Karpas-422 (cell line): Measurements from ENCODE around the gene MRPL42. TPM values are rescaled to one million over a fixed set of nuclear protein-coding genes. Genes with fewer than 3 reads are reported as not detected.
"Not testable (repeated sequence)": the region's sequence is repeated elsewhere in the genome, so short reads cannot be mapped to it uniquely, and the experiment has no call there.

ENCODE experiments used
- DNase-seq: peaks from one replicate; pipeline ENCODE4 v3.0.0-alpha.2; 2015
- H2AFZ ChIP-seq: fragments of 200-600 bp; sonication (generic); 2 replicates; pipeline ENCODE4 v1.6.1; 2014; ENCODE audit warnings: antibody characterized with exemption, low read length, mixed read lengths
- H3K27ac ChIP-seq: fragments of 200-600 bp; sonication (generic); 2 replicates; pipeline ENCODE4 v1.5.1; 2014; ENCODE audit warnings: mild to moderate bottlenecking, low read length, moderate library complexity
- H3K27me3 ChIP-seq: fragments of 200-600 bp; sonication (generic); 2 replicates; pipeline ENCODE4 v1.6.1; 2014; ENCODE audit warnings: low read length, mixed read lengths
- H3K36me3 ChIP-seq: fragments of 200-600 bp; sonication (generic); 2 replicates; pipeline ENCODE4 v1.6.1; 2014; ENCODE audit warnings: low read length, mixed read lengths; ENCODE audit not compliant: insufficient read depth
- H3K4me1 ChIP-seq: fragments of 200-600 bp; sonication (generic); 2 replicates; pipeline ENCODE4 v1.6.1; 2014; ENCODE audit warnings: mild to moderate bottlenecking, low read length, mixed read lengths
- H3K4me2 ChIP-seq: fragments of 200-600 bp; sonication (generic); 2 replicates; pipeline ENCODE4 v1.6.1; 2014; ENCODE audit warnings: low read length, low read depth, mild to moderate bottlenecking; ENCODE audit not compliant: poor library complexity, severe bottlenecking
- H3K4me3 ChIP-seq: fragments of 200-600 bp; sonication (generic); 2 replicates; pipeline ENCODE4 v1.5.1; 2014; ENCODE audit warnings: mild to moderate bottlenecking, antibody characterized with exemption, low read length, mixed read lengths
- H3K79me2 ChIP-seq: fragments of 200-600 bp; sonication (generic); 2 replicates; pipeline ENCODE4 v1.6.1; 2014; ENCODE audit warnings: mild to moderate bottlenecking, low read length, mixed read lengths
- H3K9ac ChIP-seq: fragments of 200-600 bp; sonication (generic); 2 replicates; pipeline ENCODE4 v1.6.0; 2014; ENCODE audit warnings: low read length
- H3K9me2 ChIP-seq: fragments of 200-600 bp; sonication (generic), shearing (Covaris generic); replicated peaks from 2 replicates; pipeline ENCODE4 v1.6.0; 2014; ENCODE audit warnings: mild to moderate bottlenecking, low read length, moderate library complexity; ENCODE audit not compliant: insufficient read depth
- H3K9me3 ChIP-seq: fragments of 300-700, 200-600 bp; sonication (generic); 2 replicates; pipeline ENCODE4 v1.6.1; 2014; ENCODE audit warnings: low read length, mixed read lengths
- H4K20me1 ChIP-seq: fragments of 200-600 bp; sonication (generic); 2 replicates; pipeline ENCODE4 v1.6.1; 2014; ENCODE audit warnings: mild to moderate bottlenecking, antibody characterized with exemption, low read length, low read depth; ENCODE audit not compliant: insufficient read depth
- total RNA-seq: library from RNA; depleted of rRNA; stranded (reverse); fragments of >200 nt; shearing (Covaris generic); gene quantifications from 2 replicates; pipeline ENCODE4 v1.2.3, GENCODE V29; 2014; ENCODE audit warnings: low replicate concordance

MRPL42 gene
- total RNA-seq, 1 experiment from 2014 or later: 131 TPM

DNA sequence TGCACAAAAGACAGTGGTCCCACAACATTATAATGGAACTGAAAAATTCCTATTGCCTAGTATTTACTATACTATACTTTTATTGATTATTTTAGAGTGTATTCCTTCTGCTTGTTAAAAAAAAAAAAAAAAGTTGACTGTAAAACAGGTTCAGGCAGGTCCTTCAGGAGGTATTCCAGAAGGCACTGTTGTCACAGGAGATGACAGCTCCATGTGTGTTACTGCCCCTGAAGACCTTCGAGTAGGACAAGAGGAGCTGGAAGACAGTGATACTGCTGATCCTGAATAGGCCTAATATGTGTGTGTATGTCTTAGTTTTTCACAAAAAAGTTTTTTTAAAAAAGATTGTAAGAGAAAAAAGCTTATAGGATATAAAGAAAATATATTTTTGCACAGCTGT, 37.9 kb upstream of the MRPL42 start:
- Histone ChIP-seq H3K4me2 (no peak overlapping the region), H3K9me3 (no peaks in the 10 kb centered on the region), H3K27ac (no peak overlapping the region), H4K20me1 (peaks cover 89% of the 10 kb centered on the region), H3K79me2 (peaks cover 90% of the 10 kb centered on the region), H3K4me3 (no peak overlapping the region), H3K36me3 (no peaks in the 10 kb centered on the region), H3K9me2 (no peaks in the 10 kb centered on the region), H3K9ac (no peak overlapping the region), H3K27me3 (no peaks in the 10 kb centered on the region), H3K4me1 (peaks cover 22% of the 10 kb centered on the region), H2AFZ (no peak overlapping the region)
- no peak for DNase-seq

DNA sequence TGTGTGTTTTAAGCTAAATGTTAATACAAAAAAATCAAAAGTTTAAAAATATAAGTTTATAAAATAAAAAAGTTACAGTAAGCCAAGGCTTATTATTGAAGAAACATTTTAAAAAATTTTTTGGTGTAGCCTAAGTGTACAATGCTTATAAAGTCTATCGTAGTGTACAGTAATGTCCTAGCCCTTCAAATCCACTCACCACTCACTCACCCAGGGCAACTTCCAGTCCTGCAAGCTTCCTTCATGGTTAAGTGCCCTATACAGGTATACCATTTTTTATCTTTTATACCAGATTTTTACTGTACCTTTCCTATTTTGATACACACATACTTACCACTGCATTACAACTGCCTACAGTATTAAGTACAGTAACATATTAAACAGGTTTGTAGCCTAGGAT, 37.5 kb upstream of the MRPL42 start:
- H4K20me1 ChIP-seq: peaks cover 88% of the 10 kb centered on the region
- H3K36me3 ChIP-seq: no peaks in the 10 kb centered on the region
- H3K9ac ChIP-seq: no peak overlapping the region
- H3K9me3 ChIP-seq: no peaks in the 10 kb centered on the region
- no peak for DNase-seq
- H3K27ac ChIP-seq: no peak overlapping the region
- H3K27me3 ChIP-seq: no peaks in the 10 kb centered on the region
- H3K9me2 ChIP-seq: no peaks in the 10 kb centered on the region
- peaks cover 23% of the 10 kb centered on the region for H3K4me1 ChIP-seq
- H3K4me2 ChIP-seq: no peak overlapping the region
- H3K79me2 ChIP-seq: peaks cover 89% of the 10 kb centered on the region
- no peak overlapping the region for H3K4me3 ChIP-seq
- H2AFZ ChIP-seq: no peak overlapping the region

DNA sequence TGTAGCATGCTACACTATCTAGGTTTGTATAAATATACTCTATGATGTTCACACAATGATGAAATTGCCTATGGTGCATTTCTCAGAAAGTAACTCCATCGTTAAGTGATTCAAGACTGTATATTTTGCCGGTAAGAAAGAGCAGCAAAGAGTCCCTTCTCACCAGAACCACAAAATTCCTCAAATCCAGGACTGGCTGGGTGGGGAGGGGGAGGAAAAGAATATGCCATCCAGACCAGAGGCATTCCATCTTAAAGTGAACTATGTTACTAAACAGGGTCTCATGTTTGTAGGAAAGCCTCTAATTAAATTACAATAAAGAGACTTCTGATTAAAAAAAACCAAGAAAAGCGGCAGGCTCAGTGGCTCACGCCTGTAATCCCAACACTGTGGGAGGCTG, 37.0 kb upstream of the MRPL42 start:
- Histone ChIP-seq H3K4me2 (no peak overlapping the region), H3K9me3 (no peaks in the 10 kb centered on the region), H2AFZ (no peak overlapping the region), H3K36me3 (no peaks in the 10 kb centered on the region), H3K27ac (no peak overlapping the region), H3K4me1 (peaks cover 26% of the 10 kb centered on the region), H4K20me1 (peaks cover 88% of the 10 kb centered on the region), H3K9me2 (no peaks in the 10 kb centered on the region), H3K4me3 (no peak overlapping the region), H3K27me3 (no peaks in the 10 kb centered on the region), H3K79me2 (peaks cover 89% of the 10 kb centered on the region), H3K9ac (no peak overlapping the region)
- DNase-seq: no peak

DNA sequence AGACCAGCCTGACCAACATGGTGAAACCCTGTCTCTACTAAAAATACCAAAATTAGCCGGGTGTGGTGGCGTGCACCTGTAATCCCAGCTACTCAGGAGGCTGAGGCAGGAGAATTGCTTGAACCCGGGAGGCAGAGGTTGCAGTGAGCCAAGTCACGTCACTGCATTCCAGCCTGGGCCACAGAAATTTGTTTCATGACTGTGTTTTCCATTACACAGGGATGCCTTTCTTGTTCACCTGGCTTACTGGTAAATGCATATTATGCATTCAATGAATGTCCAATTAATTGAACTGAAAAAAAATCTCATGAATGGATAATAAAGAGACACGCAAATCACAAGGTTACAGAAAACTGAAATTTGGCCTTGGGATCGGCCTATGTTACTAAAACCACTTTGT, 35.3 kb upstream of the MRPL42 start:
- not testable (repeated sequence) for H2AFZ ChIP-seq, H3K9ac ChIP-seq, H3K27me3 ChIP-seq, H3K9me3 ChIP-seq, H3K27ac ChIP-seq, H3K36me3 ChIP-seq, H3K4me3 ChIP-seq, H3K9me2 ChIP-seq, DNase-seq, H3K4me2 ChIP-seq
- H3K4me1 ChIP-seq: peaks cover 28% of the 10 kb centered on the region
- peaks cover 88% of the 10 kb centered on the region for H4K20me1 ChIP-seq
- H3K79me2 ChIP-seq: peaks cover 89% of the 10 kb centered on the region

DNA sequence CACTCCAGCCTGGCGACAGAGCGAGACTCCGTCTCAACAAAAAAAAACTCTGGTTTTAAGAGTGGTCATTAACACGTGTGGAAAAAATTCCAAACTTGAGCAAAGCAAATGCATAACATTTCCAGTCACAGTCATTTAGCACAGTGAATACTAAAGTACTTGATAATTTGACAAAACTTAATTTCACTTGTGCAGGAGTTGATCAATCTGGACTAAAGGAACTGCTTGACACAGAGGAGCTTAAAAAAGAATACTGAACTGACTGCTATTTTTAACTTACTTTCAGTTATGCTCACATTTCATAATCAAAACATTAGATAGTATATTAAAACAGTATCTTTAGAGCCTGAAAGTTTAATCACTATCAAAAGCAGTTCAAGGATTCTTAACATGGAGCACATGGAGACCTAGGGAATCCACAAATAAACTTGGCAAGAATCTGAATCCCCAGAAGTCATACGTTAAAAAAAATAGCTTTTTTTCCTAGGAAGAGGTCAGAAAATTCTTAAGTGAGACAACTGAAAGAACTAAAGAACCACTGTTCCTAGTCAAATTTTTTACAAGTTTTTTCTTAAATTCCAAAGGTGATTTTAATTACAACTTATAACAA, 33.0 kb upstream of the MRPL42 start:
- Histone ChIP-seq H3K27me3 (no peaks in the 10 kb centered on the region), H3K4me1 (peaks cover 52% of the 10 kb centered on the region), H3K27ac (no peak overlapping the region), H3K9me2 (no peaks in the 10 kb centered on the region), H3K36me3 (no peaks in the 10 kb centered on the region), H3K4me2 (no peak overlapping the region), H4K20me1 (peaks cover 88% of the 10 kb centered on the region), H3K79me2 (peaks cover 91% of the 10 kb centered on the region), H2AFZ (no peak overlapping the region), H3K4me3 (no peak overlapping the region), H3K9me3 (no peaks in the 10 kb centered on the region), H3K9ac (no peak overlapping the region)
- DNase-seq: no peak

DNA sequence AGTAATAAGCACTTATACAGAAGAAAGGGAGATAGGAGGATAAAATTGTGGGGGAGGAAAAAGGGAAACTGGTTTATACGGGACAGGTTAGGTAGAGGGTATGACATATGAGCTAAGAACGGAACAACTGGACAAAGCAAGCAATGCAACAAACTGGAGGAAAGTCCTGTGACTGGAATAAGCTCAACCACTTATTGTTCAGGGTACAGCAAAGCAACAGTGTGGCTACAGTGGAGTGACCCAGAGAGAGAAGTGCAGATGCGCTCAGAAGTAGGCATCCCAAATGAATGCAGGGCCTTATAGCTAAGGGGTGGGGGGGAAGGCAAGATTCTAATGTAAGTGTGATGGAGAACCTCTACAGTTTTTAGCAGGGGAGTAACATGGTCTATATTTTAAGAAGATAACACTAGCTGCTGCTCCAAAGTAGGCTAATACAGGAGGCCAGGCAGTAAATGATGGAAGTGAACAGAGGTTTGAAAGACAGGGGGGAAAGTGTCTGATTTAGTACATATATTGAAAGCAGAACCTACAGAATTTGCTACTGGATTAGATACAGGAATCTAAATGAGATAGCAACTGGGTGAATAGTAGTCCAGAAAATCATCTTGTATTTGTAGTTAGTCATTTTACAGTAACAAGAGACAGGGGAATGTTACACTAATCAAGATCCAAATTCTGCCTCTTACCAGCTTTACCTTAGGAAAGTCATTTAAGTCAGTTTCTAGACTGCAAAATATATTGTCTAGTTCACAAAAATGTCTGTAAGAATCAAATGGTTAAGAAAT, 28.9 kb upstream of the MRPL42 start:
- peaks cover 73% of the 10 kb centered on the region for H4K20me1 ChIP-seq
- no peak for DNase-seq
- peaks cover 78% of the 10 kb centered on the region for H3K4me1 ChIP-seq
- H3K27ac ChIP-seq: no peak overlapping the region
- H3K27me3 ChIP-seq: no peaks in the 10 kb centered on the region; the same call in 1 of the 2 replicates
- H2AFZ ChIP-seq: no peak overlapping the region
- no peaks in the 10 kb centered on the region for H3K36me3 ChIP-seq
- no peaks in the 10 kb centered on the region for H3K9me2 ChIP-seq
- peaks cover 79% of the 10 kb centered on the region for H3K79me2 ChIP-seq
- peak overlapping the region; percentile 48 for H3K4me2 ChIP-seq
- H3K9ac ChIP-seq: no peak overlapping the region
- no peak overlapping the region for H3K4me3 ChIP-seq
- no peaks in the 10 kb centered on the region for H3K9me3 ChIP-seq

DNA sequence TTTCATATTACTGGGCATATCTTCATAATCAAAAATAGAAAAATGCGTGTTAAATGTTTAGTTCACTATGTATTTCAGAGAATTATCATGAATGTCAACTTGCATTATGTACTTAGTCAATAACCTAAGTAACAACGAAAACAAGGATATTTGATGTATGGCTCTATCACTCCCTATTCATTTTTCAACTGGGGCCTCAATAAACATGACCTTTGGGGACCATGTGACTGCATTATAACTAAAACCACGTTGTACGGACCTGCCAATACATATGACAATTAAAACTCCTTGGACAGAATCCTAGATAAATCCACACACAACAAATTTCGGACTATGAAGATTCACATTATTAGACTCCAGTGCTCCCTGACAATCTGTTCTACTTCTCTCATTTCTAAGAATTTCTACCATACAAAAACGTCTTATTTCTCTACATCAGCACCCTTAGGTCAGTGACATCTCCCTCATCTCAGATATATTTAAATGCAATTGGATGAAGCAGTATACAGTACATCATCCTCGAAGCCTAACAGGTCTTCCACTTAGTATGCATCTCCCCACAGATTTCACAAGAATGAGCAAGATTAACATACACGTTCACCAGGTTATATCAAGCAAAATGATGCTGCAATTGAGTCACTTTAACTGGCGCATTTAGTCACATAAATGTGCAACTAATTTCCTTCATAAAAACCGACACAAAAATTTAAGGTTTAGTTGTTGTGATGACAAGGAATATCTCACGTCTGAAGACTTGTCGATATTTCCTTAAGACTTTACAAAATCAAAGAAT, 27.1 kb upstream of the MRPL42 start:
- H3K4me2 ChIP-seq: peak overlapping the region; percentile 84
- H2AFZ ChIP-seq: no peak overlapping the region
- no peaks in the 10 kb centered on the region for H3K9me2 ChIP-seq
- H4K20me1 ChIP-seq: peaks cover 56% of the 10 kb centered on the region
- no peak for DNase-seq
- peak overlapping the region; percentile 92 for H3K9ac ChIP-seq
- no peaks in the 10 kb centered on the region for H3K36me3 ChIP-seq
- no peak overlapping the region for H3K27ac ChIP-seq
- H3K27me3 ChIP-seq: no peaks in the 10 kb centered on the region; the same call in 1 of the 2 replicates
- peak overlapping the region; percentile 74 for H3K4me3 ChIP-seq
- H3K9me3 ChIP-seq: no peaks in the 10 kb centered on the region
- peaks cover 67% of the 10 kb centered on the region for H3K4me1 ChIP-seq
- H3K79me2 ChIP-seq: peaks cover 62% of the 10 kb centered on the region

DNA sequence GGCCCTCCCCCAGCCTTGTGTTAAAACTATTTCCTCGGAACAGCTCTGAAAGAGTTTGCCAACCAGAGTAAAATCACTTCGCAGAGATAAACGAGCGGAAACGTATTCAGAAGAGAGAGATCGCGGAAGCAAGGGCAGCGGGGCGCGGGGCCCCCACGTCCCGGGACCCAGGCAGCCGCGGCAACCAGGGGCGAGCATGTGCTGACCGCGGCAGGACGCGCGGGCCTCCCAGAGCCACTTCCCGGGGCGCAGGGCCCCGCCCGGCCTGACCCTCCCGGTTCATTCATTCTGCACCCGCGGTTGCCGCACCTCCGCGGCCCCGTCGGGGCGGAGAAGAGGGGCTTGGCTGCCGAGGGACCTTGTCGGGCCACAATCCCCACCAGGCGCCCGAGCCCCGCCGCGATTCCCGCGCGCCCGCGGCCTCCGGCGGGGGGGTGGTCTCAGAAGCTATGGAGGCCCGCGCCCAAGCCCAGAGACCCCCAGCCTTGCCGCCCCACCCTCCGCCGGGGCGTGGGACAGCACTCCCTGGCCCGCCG, 26.2 kb upstream of the MRPL42 start:
- Histone ChIP-seq H3K9me2 (no peaks in the 10 kb centered on the region), H3K36me3 (no peaks in the 10 kb centered on the region), H3K79me2 (peaks cover 53% of the 10 kb centered on the region), H3K4me1 (peaks cover 58% of the 10 kb centered on the region), H3K4me3 (peak overlapping the region; percentile 74), H3K9me3 (no peaks in the 10 kb centered on the region), H3K9ac (peak overlapping the region; percentile 92), H3K27me3 (no peaks in the 10 kb centered on the region; the same call in 1 of the 2 replicates), H2AFZ (peak overlapping the region; percentile 78; the same call in 1 of the 2 replicates), H3K4me2 (peak overlapping the region; percentile 84), H4K20me1 (peaks cover 47% of the 10 kb centered on the region), H3K27ac (no peak overlapping the region; the same call in 1 of the 2 replicates)
- DNase-seq: peak; percentile 76
